KMS-11 (cell line): ENCODE results near the gene PDE4A.

ENCODE experiments used
- H2AFZ ChIP-seq: fragments of 200-600 bp; sonication (generic); 2 replicates; pipeline ENCODE4 v1.6.1; 2016; ENCODE audit warnings: antibody characterized with exemption, mixed run types, low read depth
- H3K27ac ChIP-seq: fragments of 200-600 bp; sonication (generic); 2 replicates; pipeline ENCODE4 v1.6.1; 2016; ENCODE audit warnings: mild to moderate bottlenecking, mixed run types
- H3K27me3 ChIP-seq: fragments of 200-600 bp; sonication (generic); 2 replicates; pipeline ENCODE4 v1.6.1; 2017; ENCODE audit warnings: mild to moderate bottlenecking, low read depth, mixed run types, moderate library complexity; ENCODE audit not compliant: insufficient read depth
- H3K36me3 ChIP-seq: fragments of 200-600 bp; sonication (generic); 2 replicates; pipeline ENCODE4 v1.6.1; 2017; ENCODE audit warnings: mild to moderate bottlenecking, mixed run types; ENCODE audit not compliant: insufficient read depth
- H3K4me1 ChIP-seq: fragments of 200-600 bp; sonication (generic); 2 replicates; pipeline ENCODE4 v1.6.1; 2016; ENCODE audit warnings: mild to moderate bottlenecking, low read depth, mixed run types; ENCODE audit not compliant: poor library complexity, severe bottlenecking
- H3K4me2 ChIP-seq: fragments of 200-600 bp; sonication (generic); 2 replicates; pipeline ENCODE4 v1.7.0; 2016; ENCODE audit warnings: mild to moderate bottlenecking, mixed run types
- H3K4me3 ChIP-seq: fragments of 200-600 bp; sonication (generic); IDR thresholded peaks from 2 replicates; pipeline ENCODE4 v1.6.1; 2017; ENCODE audit warnings: low read depth, low read length, mixed read lengths; ENCODE audit not compliant: insufficient read depth
- H3K79me2 ChIP-seq: fragments of 200-600 bp; sonication (generic); 2 replicates; pipeline ENCODE4 v1.6.1; 2016; ENCODE audit warnings: low read depth, mixed run types; ENCODE audit not compliant: insufficient read depth
- H3K9ac ChIP-seq: fragments of 200-600 bp; sonication (generic); 2 replicates; pipeline ENCODE4 v1.6.1; 2016; ENCODE audit warnings: mild to moderate bottlenecking, mixed run types
- H4K20me1 ChIP-seq: fragments of 200-600 bp; sonication (generic); 2 replicates; pipeline ENCODE4 v1.6.1; 2016; ENCODE audit warnings: mild to moderate bottlenecking, mixed run types; ENCODE audit not compliant: insufficient read depth
- CTCF ChIP-seq: fragments of 200-600 bp; sonication (generic); conservative IDR thresholded peaks from 2 replicates; pipeline ENCODE4 v1.6.1; 2017; ENCODE audit warnings: low read depth, mild to moderate bottlenecking, antibody characterized with exemption, low read length, moderate library complexity, mixed read lengths

The PDE4A gene

GRCh38 chr19:10516671-10517286, 96.4 kb downstream of the PDE4A start:
- Histone ChIP-seq H3K79me2 (no peaks in the 10 kb centered on the region), H3K4me2 (no peak overlapping the region), H3K27me3 (peaks cover 19% of the 10 kb centered on the region), H4K20me1 (no peaks in the 10 kb centered on the region), H3K36me3 (no peaks in the 10 kb centered on the region), H3K4me3 (no peak overlapping the region), H3K27ac (no peak overlapping the region), H2AFZ (no peak overlapping the region), H3K9ac (no peak overlapping the region), H3K4me1 (no peaks in the 10 kb centered on the region)
- no peak for TF ChIP-seq CTCF

GRCh38 chr19:10517361-10517759, 97.0 kb downstream of the PDE4A start, which contains the start of gene S1PR5:
Gene S1PR5 (minus strand): TSS chr19:10517447. CDS start chr19:10515011, 2,436 bp downstream.
- no peak within 1 kb of the TSS for H2AFZ ChIP-seq
- TF ChIP-seq CTCF = no peak
- H3K27me3 ChIP-seq = peaks cover 19% of the 10 kb centered on the region
- H3K27ac ChIP-seq = no peak within 1 kb of the TSS
- no peaks in the 10 kb centered on the region for H3K36me3 ChIP-seq
- no peaks in the 10 kb centered on the region for H3K79me2 ChIP-seq
- H3K4me2 ChIP-seq = no peak within 1 kb of the TSS
- no peaks in the 10 kb centered on the region for H3K4me1 ChIP-seq
- no peak within 1 kb of the TSS for H3K9ac ChIP-seq
- no peak within 1 kb of the TSS for H3K4me3 ChIP-seq
- H4K20me1 ChIP-seq = no peaks in the 10 kb centered on the region

- no peaks in the 10 kb centered on the region for H3K4me1 ChIP-seq
- H4K20me1 ChIP-seq = no peaks in the 10 kb centered on the region
- TF ChIP-seq CTCF = no peak
- no peak overlapping the region for H3K27ac ChIP-seq
- H3K27me3 ChIP-seq = peaks cover 19% of the 10 kb centered on the region
- H3K9ac ChIP-seq = no peak overlapping the region
- no peaks in the 10 kb centered on the region for H3K36me3 ChIP-seq
- no peaks in the 10 kb centered on the region for H3K79me2 ChIP-seq
- H3K4me3 ChIP-seq = no peak overlapping the region
- H2AFZ ChIP-seq = no peak overlapping the region
- no peak overlapping the region for H3K4me2 ChIP-seq
Observed at GRCh38 chr19:10517760-10518443, 97.6 kb downstream of the PDE4A start.

- Histone ChIP-seq H3K27me3 (peaks cover 19% of the 10 kb centered on the region), H3K4me3 (no peak overlapping the region), H3K27ac (no peak overlapping the region), H3K9ac (no peak overlapping the region), H2AFZ (no peak overlapping the region), H3K36me3 (no peaks in the 10 kb centered on the region), H4K20me1 (no peaks in the 10 kb centered on the region), H3K4me1 (no peaks in the 10 kb centered on the region), H3K79me2 (no peaks in the 10 kb centered on the region), H3K4me2 (no peak overlapping the region)
- no peak for TF ChIP-seq CTCF
Observed at GRCh38 chr19:10518444-10519361, 98.4 kb downstream of the PDE4A start.
